ENCODE results near the gene IFT25. TPM values are rescaled to one million over a fixed set of nuclear protein-coding genes. Genes with fewer than 3 reads are reported as not detected.
A peak's percentile ranks its signal among the peaks of the same experiment; 100 is the strongest.

Gene IFT25
- total RNA-seq, 2 donors from 2014 or later, result 15.7 to 17.9 TPM

GRCh38 chr1:53938136-53938830, 7.2 kb downstream of the IFT25 start:
- intact Hi-C loops (cut with DNase I, micrococcal nuclease), result no loop called here
- ATAC-seq, result no peak

GRCh38 chr1:53936430-53936829, 9.1 kb downstream of the IFT25 start:
- no peak for ATAC-seq
- intact Hi-C loops (cut with DNase I, micrococcal nuclease), result no loop called here
- DNase-seq, result no peak

More at GRCh38 chr1:53938136-53938830, 7.2 kb downstream of the IFT25 start:
- no peak for DNase-seq

- no peak for DNase-seq
- ATAC-seq, result no peak
- intact Hi-C loops (cut with DNase I, micrococcal nuclease), result no loop called here
These were observed 11.2 kb downstream of the IFT25 start for GRCh38 chr1:53934170-53934765.

- DNase-seq (no peak), ATAC-seq (no peak)
- intact Hi-C loops (cut with DNase I, micrococcal nuclease), result no loop called here
These were observed 14.0 kb downstream of the IFT25 start for GRCh38 chr1:53931523-53931922.

GRCh38 chr1:53930932-53931331, 14.6 kb downstream of the IFT25 start:
- ATAC-seq, result no peak
- no peak for DNase-seq
- intact Hi-C loops (cut with DNase I, micrococcal nuclease), result no loop called here

- no peak for ATAC-seq
These were observed 16.1 kb downstream of the IFT25 start for GRCh38 chr1:53929246-53929960.

GRCh38 chr1:53927376-53927881, 18.1 kb downstream of the IFT25 start:
- DNase-seq (no peak), ATAC-seq (no peak)
- intact Hi-C loops (cut with DNase I, micrococcal nuclease), result no loop called here

More at GRCh38 chr1:53929246-53929960, 16.1 kb downstream of the IFT25 start:
- DNase-seq, result no peak
- intact Hi-C loops (cut with DNase I, micrococcal nuclease), result no loop called here

- no peak for ATAC-seq
- no peak for DNase-seq
- intact Hi-C loops (cut with DNase I, micrococcal nuclease), result no loop called here
These were observed 25.8 kb downstream of the IFT25 start for GRCh38 chr1:53919675-53920066.

GRCh38 chr1:53918343-53918742, 27.2 kb downstream of the IFT25 start:
- no peak for ATAC-seq
- intact Hi-C loops (cut with DNase I, micrococcal nuclease), result no loop called here
- DNase-seq, result no peak

- ATAC-seq, result peak; percentile 93
- intact Hi-C loops (cut with DNase I, micrococcal nuclease), result no loop called here
- no peak for DNase-seq
These were observed 32.0 kb downstream of the IFT25 start for GRCh38 chr1:53913352-53914033.

GRCh38 chr1:53911442-53911841, 34.1 kb downstream of the IFT25 start:
- intact Hi-C loops (cut with DNase I, micrococcal nuclease), result no loop called here
- DNase-seq, result no peak
- no peak for ATAC-seq

GRCh38 chr1:53909946-53910345, 35.6 kb downstream of the IFT25 start:
- no peak for ATAC-seq
- intact Hi-C loops (cut with DNase I, micrococcal nuclease), result no loop called here
- DNase-seq, result no peak

GRCh38 chr1:53906121-53906520, 39.4 kb downstream of the IFT25 start:
- ATAC-seq, result no peak
- DNase-seq, result no peak
- intact Hi-C loops (cut with DNase I, micrococcal nuclease), result no loop called here

GRCh38 chr1:53905509-53905908, 40.0 kb downstream of the IFT25 start:
- intact Hi-C loops (cut with DNase I, micrococcal nuclease), result no loop called here
- ATAC-seq, result no peak

GRCh38 chr1:53902235-53903138, 43.0 kb downstream of the IFT25 start:
- DNase-seq (no peak), ATAC-seq (no peak)
- intact Hi-C loops (cut with DNase I, micrococcal nuclease), result no loop called here

More at GRCh38 chr1:53905509-53905908, 40.0 kb downstream of the IFT25 start:
- no peak for DNase-seq

- no peak for DNase-seq
- intact Hi-C loops (cut with DNase I, micrococcal nuclease), result no loop called here
- no peak for ATAC-seq
These were observed 45.8 kb downstream of the IFT25 start for GRCh38 chr1:53899708-53900107.

- ATAC-seq (peak; percentile 56), DNase-seq (peak in 1 of 2 donors; percentile 54)
- intact Hi-C loops (cut with DNase I, micrococcal nuclease), result no loop called here
These were observed 46.3 kb downstream of the IFT25 start for GRCh38 chr1:53899206-53899628.

- intact Hi-C loops (cut with DNase I, micrococcal nuclease), result no loop called here
- DNase-seq (no peak), ATAC-seq (peak; percentile 86)
These were observed 48.8 kb downstream of the IFT25 start for GRCh38 chr1:53896635-53897229.

Measured in left colon (tissue), 2 donors.